ENCODE results near the gene IKZF1. TPM values are rescaled to one million over a fixed set of nuclear protein-coding genes. Genes with fewer than 3 reads are reported as not detected.

The IKZF1 gene
- total and polyA plus RNA-seq, 10 donors: 36.4 to 389 (median 231) TPM

- 69 to 84% (median 79%) methylated on average over 7 of the region's 7 CpGs for WGBS, 5 donors
Observed at GRCh38 chr7:50293509-50294179, 10.9 kb upstream of the IKZF1 start.

GRCh38 chr7:50295133-50295532, 9.4 kb upstream of the IKZF1 start:
- Histone ChIP-seq H3K36me3 (no peaks in the 10 kb centered on the region), H3K9me3 (no peaks in the 10 kb centered on the region), H3K4me3 (no peak overlapping the region), H3K27ac (no peak overlapping the region), H3K4me1 (peaks cover 0 to 12% (median 1%) of the 10 kb centered on the region in 6 donors), H3K27me3 (replicated peaks in 1 of 7) (no peaks in the 10 kb centered on the region)
- 71 to 87% (median 86%) methylated on average over 5 of the region's 5 CpGs for WGBS, 5 donors
- intact Hi-C loops (cut with DNase I; ENCODE audit: low total_unique reads): no loop called here
- DNase-seq: no peak
- TF ChIP-seq POLR2A (IDR thresholded peaks at IDR 0.05) (no peak), CTCF (IDR thresholded peaks at IDR 0.05 in 8 of 11, conservative IDR thresholded peaks at IDR 0.05 in 3 of 11) (no peak), POLR2AphosphoS5 (IDR thresholded peaks at IDR 0.05) (no peak)

More at GRCh38 chr7:50293509-50294179, 10.9 kb upstream of the IKZF1 start:
- Histone ChIP-seq H3K4me1 (peaks cover 0 to 6% (median 0%) of the 10 kb centered on the region in 6 donors), H3K4me3 (no peak overlapping the region), H3K9me3 (no peaks in the 10 kb centered on the region), H3K27ac (no peak overlapping the region), H3K36me3 (no peaks in the 10 kb centered on the region), H3K27me3 (replicated peaks in 1 of 7) (no peaks in the 10 kb centered on the region)
- no peak for DNase-seq
- TF ChIP-seq CTCF (IDR thresholded peaks at IDR 0.05 in 8 of 11, conservative IDR thresholded peaks at IDR 0.05 in 3 of 11): no peak
- no peak for TF ChIP-seq POLR2AphosphoS5 (IDR thresholded peaks at IDR 0.05)
- no peak for TF ChIP-seq POLR2A (IDR thresholded peaks at IDR 0.05)
- intact Hi-C loops (cut with DNase I; ENCODE audit: low total_unique reads): no loop called here

- Histone ChIP-seq H3K4me3 (no peak overlapping the region), H3K9me3 (no peaks in the 10 kb centered on the region), H3K36me3 (no peaks in the 10 kb centered on the region), H3K4me1 (peaks cover 0 to 24% (median 8%) of the 10 kb centered on the region in 6 donors), H3K27ac (no peak overlapping the region), H3K27me3 (replicated peaks in 1 of 7) (no peaks in the 10 kb centered on the region)
- no peak for TF ChIP-seq CTCF (IDR thresholded peaks at IDR 0.05 in 8 of 11, conservative IDR thresholded peaks at IDR 0.05 in 3 of 11)
- no peak for TF ChIP-seq POLR2A (IDR thresholded peaks at IDR 0.05)
- no peak for TF ChIP-seq POLR2AphosphoS5 (IDR thresholded peaks at IDR 0.05)
- intact Hi-C loops (cut with DNase I; ENCODE audit: low total_unique reads): no loop called here
- DNase-seq: no peak
- 78 to 86% (median 86%) methylated on average over 4 of the region's 4 CpGs for whole genome bisulfite sequencing, 5 donors
Observed at GRCh38 chr7:50296799-50297198, 7.7 kb upstream of the IKZF1 start.

GRCh38 chr7:50298811-50299562, 5.5 kb upstream of the IKZF1 start:
- H3K4me3 ChIP-seq: no peak overlapping the region
- H3K27ac ChIP-seq: no peak overlapping the region
- H3K4me1 ChIP-seq: peaks cover 0 to 29% (median 15%) of the 10 kb centered on the region in 6 donors
- no peak for DNase-seq
- 84 to 87% (median 85%) methylated on average over 8 of the region's 8 CpGs for WGBS, 5 donors
- H3K9me3 ChIP-seq: no peaks in the 10 kb centered on the region
- no peaks in the 10 kb centered on the region for H3K36me3 ChIP-seq
- intact Hi-C loops (cut with DNase I; ENCODE audit: low total_unique reads): no loop called here
- TF ChIP-seq POLR2AphosphoS5 (IDR thresholded peaks at IDR 0.05) (no peak), CTCF (IDR thresholded peaks at IDR 0.05 in 8 of 11, conservative IDR thresholded peaks at IDR 0.05 in 3 of 11) (no peak), POLR2A (IDR thresholded peaks at IDR 0.05) (no peak)
- H3K27me3 ChIP-seq (replicated peaks in 1 of 7): peaks cover 0 to 17% (median 0%) of the 10 kb centered on the region in 7 donors
